ENCODE measurements around the gene MAN2A2. TPM values are rescaled to one million over a fixed set of nuclear protein-coding genes. Genes with fewer than 3 reads are reported as not detected.

MAN2A2 gene
- total and polyA plus RNA-seq, 2 experiments from 2014 or later = 4.3 to 7.7 TPM

- H3K4me3 ChIP-seq = peak overlapping the region; percentile 71
- peaks cover 6% of the 10 kb centered on the region; the same call in 1 of the 2 replicates for H3F3A ChIP-seq (ENCODE audit: insufficient read depth)
- H3K9me2 ChIP-seq (ENCODE audit: insufficient read depth) = no peaks in the 10 kb centered on the region
- no peaks in the 10 kb centered on the region for H3K9me3 ChIP-seq (ENCODE audit: low read depth)
- 4% methylated on average over 40 to 51 of the region's 56 CpGs for WGBS, 2 experiments (ENCODE audit: low coverage in 1 of 2, low lambda C conversion rate in 2 of 2, missing lambda C conversion rate in 2 of 2)
- no peaks in the 10 kb centered on the region for H3K27me3 ChIP-seq (replicated peaks; ENCODE audit: insufficient read depth)
- peak overlapping the region; percentile 77 for H2AFZ ChIP-seq
- peak; percentile 85 for DNase-seq
- no peaks in the 10 kb centered on the region for H4K20me1 ChIP-seq (ENCODE audit: insufficient read depth)
- TF ChIP-seq EZH2 (IDR thresholded peaks at IDR 0.05; ENCODE audit: insufficient read depth, poor library complexity, severe bottlenecking) (no peak), EZH2phosphoT487 (IDR thresholded peaks at IDR 0.05; ENCODE audit: insufficient read depth, low read depth) (no peak)
- peaks cover 12% of the 10 kb centered on the region; the same call in 1 of the 2 replicates for H3K4me1 ChIP-seq (ENCODE audit: insufficient read depth)
- in situ Hi-C loops (cut with MboI) = no loop called here
- peak overlapping the region; percentile 75 for H3K9ac ChIP-seq
- H3K36me3 ChIP-seq (ENCODE audit: low read depth) = no peaks in the 10 kb centered on the region
- H3K27ac ChIP-seq = no peak overlapping the region
- H3K79me2 ChIP-seq (ENCODE audit: insufficient read depth) = no peaks in the 10 kb centered on the region
- H3K4me2 ChIP-seq (ENCODE audit: unreplicated experiment) = peak overlapping the region; percentile 98
These were observed 53.4 kb downstream of the MAN2A2 start for GRCh38 chr15:90956274-90957030.

- Histone ChIP-seq H3K9me2 (ENCODE audit: insufficient read depth) (no peaks in the 10 kb centered on the region), H3K27ac (0 out of 2 replicates have a peak overlapping the region, but pooled peaks have one; percentile 37), H3K36me3 (ENCODE audit: low read depth) (no peaks in the 10 kb centered on the region), H3K27me3 (replicated peaks; ENCODE audit: insufficient read depth) (no peaks in the 10 kb centered on the region), H3K4me1 (ENCODE audit: insufficient read depth) (peaks cover 12% of the 10 kb centered on the region; the same call in 1 of the 2 replicates), H3K9me3 (ENCODE audit: low read depth) (no peaks in the 10 kb centered on the region), H3K4me2 (ENCODE audit: unreplicated experiment) (peak overlapping the region; percentile 98), H3K79me2 (ENCODE audit: insufficient read depth) (no peaks in the 10 kb centered on the region), H3K9ac (peak overlapping the region; percentile 75), H4K20me1 (ENCODE audit: insufficient read depth) (no peaks in the 10 kb centered on the region), H2AFZ (peak overlapping the region; percentile 77), H3F3A (ENCODE audit: insufficient read depth) (no peaks in the 10 kb centered on the region), H3K4me3 (peak overlapping the region; percentile 71)
- in situ Hi-C loops (cut with MboI) = no loop called here
- 4 to 6% methylated on average over 50 to 53 of the region's 63 CpGs for WGBS, 2 experiments (ENCODE audit: low coverage in 1 of 2, low lambda C conversion rate in 2 of 2, missing lambda C conversion rate in 2 of 2)
- TF ChIP-seq EZH2phosphoT487 (IDR thresholded peaks at IDR 0.05; ENCODE audit: insufficient read depth, low read depth) (no peak), EZH2 (IDR thresholded peaks at IDR 0.05; ENCODE audit: insufficient read depth, poor library complexity, severe bottlenecking) (no peak)
- peak; percentile 79 for DNase-seq
These were observed 54.1 kb downstream of the MAN2A2 start for GRCh38 chr15:90957031-90957790.

- H3K4me1 ChIP-seq (ENCODE audit: insufficient read depth) = peaks cover 12% of the 10 kb centered on the region; the same call in 1 of the 2 replicates
- peak overlapping the region; percentile 77 for H2AFZ ChIP-seq
- no peak overlapping the region for H3K27ac ChIP-seq
- H3K36me3 ChIP-seq (ENCODE audit: low read depth) = no peaks in the 10 kb centered on the region
- H4K20me1 ChIP-seq (ENCODE audit: insufficient read depth) = no peaks in the 10 kb centered on the region
- peak overlapping the region; percentile 75 for H3K9ac ChIP-seq
- no peaks in the 10 kb centered on the region for H3K27me3 ChIP-seq (replicated peaks; ENCODE audit: insufficient read depth)
- peak overlapping the region; percentile 71; the same call in 1 of the 2 replicates for H3K4me3 ChIP-seq
- no peaks in the 10 kb centered on the region for H3K9me2 ChIP-seq (ENCODE audit: insufficient read depth)
- in situ Hi-C loops (cut with MboI) = no loop called here
- 0 out of 2 replicates have a peak, but pooled peaks cover 2% of the 10 kb centered on the region for H3F3A ChIP-seq (ENCODE audit: insufficient read depth)
- peak overlapping the region; percentile 98 for H3K4me2 ChIP-seq (ENCODE audit: unreplicated experiment)
- no peak for DNase-seq
- no peaks in the 10 kb centered on the region for H3K79me2 ChIP-seq (ENCODE audit: insufficient read depth)
- WGBS, 2 experiments (ENCODE audit: low coverage in 1 of 2, low lambda C conversion rate in 2 of 2, missing lambda C conversion rate in 2 of 2) = 69 to 75% methylated on average over 6 of the region's 6 CpGs
- no peak for TF ChIP-seq EZH2 (IDR thresholded peaks at IDR 0.05; ENCODE audit: insufficient read depth, poor library complexity, severe bottlenecking)
- TF ChIP-seq EZH2phosphoT487 (IDR thresholded peaks at IDR 0.05; ENCODE audit: insufficient read depth, low read depth) = no peak
- H3K9me3 ChIP-seq (ENCODE audit: low read depth) = no peaks in the 10 kb centered on the region
These were observed 54.7 kb downstream of the MAN2A2 start for GRCh38 chr15:90957791-90958190.

- Histone ChIP-seq H3K4me1 (ENCODE audit: insufficient read depth) (peaks cover 12% of the 10 kb centered on the region; the same call in 1 of the 2 replicates), H3K79me2 (ENCODE audit: insufficient read depth) (no peaks in the 10 kb centered on the region), H3K9me2 (ENCODE audit: insufficient read depth) (no peaks in the 10 kb centered on the region), H4K20me1 (ENCODE audit: insufficient read depth) (no peaks in the 10 kb centered on the region), H3K27ac (no peak overlapping the region), H3K27me3 (replicated peaks; ENCODE audit: insufficient read depth) (no peaks in the 10 kb centered on the region), H3F3A (ENCODE audit: insufficient read depth) (0 out of 2 replicates have a peak, but pooled peaks cover 7% of the 10 kb centered on the region), H3K36me3 (ENCODE audit: low read depth) (peaks cover 3% of the 10 kb centered on the region; the same call in 1 of the 2 replicates), H2AFZ (no peak overlapping the region), H3K9me3 (ENCODE audit: low read depth) (no peaks in the 10 kb centered on the region), H3K4me3 (no peak overlapping the region), H3K9ac (no peak overlapping the region), H3K4me2 (ENCODE audit: unreplicated experiment) (no peak overlapping the region)
- in situ Hi-C loops (cut with MboI) = no loop called here
- no peak for TF ChIP-seq EZH2phosphoT487 (IDR thresholded peaks at IDR 0.05; ENCODE audit: insufficient read depth, low read depth)
- TF ChIP-seq EZH2 (IDR thresholded peaks at IDR 0.05; ENCODE audit: insufficient read depth, poor library complexity, severe bottlenecking) = no peak
- 85 to 89% methylated on average over 8 of the region's 8 CpGs for WGBS, 2 experiments (ENCODE audit: low coverage in 1 of 2, low lambda C conversion rate in 2 of 2, missing lambda C conversion rate in 2 of 2)
- no peak for DNase-seq
These were observed 56.0 kb downstream of the MAN2A2 start for GRCh38 chr15:90959028-90959595.

Measured in GM23248 (cell line).